Central memory CD4-positive, alpha-beta T cell (primary cell): Measurements from ENCODE around the gene PITPNB.

Experiments
- DNase-seq: peaks from one replicate; pipeline ENCODE4 v3.0.0; 2022

The PITPNB gene

DNA sequence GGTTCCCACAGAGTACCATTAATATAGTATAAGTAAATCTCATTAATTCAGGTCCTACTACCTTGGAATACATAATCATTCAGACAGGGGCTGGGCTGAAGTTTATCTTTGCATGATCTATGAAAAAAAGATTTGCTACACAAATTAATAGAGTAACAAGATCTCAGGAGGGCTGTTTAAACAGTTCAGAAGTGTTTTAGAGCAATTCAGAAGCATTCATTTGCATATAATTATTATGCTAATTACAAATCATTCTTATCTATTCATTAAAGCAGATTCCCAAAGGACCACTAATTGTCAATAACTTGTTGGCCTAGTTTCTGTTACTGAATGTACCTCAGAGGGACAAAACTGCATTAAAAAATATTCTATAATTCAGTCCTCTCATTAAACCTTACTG lies 40.5 kb downstream of the PITPNB start:
- no peak for DNase-seq

DNA sequence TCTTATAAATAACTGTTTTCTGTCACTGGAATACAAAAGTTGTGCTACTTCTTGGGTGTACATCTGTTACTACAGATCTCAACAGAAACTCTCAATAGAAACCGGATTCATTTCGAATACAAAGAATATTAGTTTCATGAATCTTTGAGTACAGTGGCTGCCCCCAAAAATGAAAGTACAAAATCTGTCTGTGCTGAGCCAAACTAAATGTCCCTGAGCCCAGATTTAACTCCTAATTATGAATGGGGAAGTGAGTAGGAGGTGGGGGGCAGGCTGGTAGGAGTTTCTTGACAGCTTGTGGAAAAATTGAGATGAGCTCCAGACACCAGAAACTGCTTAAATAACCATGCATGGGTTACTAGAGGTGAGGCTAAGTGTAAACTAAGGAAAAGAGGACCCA lies 41.6 kb downstream of the PITPNB start:
- DNase-seq: no peak

DNA sequence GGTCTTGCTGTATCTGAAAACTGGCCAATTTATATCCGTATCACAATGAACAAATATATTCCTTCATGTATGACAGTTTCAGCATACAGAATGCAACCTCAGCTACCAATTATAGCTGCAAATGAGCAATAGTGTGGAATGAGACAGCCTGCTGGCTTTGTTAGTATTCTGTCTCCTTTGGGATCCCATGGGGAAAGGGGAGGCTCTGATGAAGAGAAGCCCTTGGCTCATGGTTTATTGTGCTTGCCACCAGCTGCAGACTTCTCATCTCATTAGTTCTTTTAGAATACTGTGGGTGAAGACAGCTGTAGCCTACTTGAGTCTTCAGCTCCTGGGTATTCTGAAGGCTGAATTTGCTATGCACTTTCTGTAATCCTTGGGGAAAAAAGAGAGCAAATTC lies 42.4 kb downstream of the PITPNB start:
- no peak for DNase-seq

DNA sequence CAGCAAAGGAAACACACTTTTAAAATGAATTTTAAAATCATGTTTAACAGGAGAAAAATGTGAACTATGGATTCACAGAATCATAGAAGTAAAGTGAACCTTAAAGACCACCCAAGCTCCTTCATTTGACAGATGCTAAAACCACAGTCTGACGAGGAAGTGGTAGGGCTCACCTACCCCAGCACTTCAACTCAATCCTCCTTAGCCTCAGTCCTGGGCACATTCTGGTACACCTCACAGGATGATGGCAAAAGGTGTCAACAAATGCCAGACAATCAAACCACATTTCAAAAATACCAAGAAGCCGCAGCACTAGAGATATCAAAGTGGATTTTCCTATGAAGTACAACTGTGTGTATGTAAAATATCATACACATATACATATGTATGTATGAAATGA lies 43.1 kb downstream of the PITPNB start:
- peak; percentile 17 for DNase-seq

DNA sequence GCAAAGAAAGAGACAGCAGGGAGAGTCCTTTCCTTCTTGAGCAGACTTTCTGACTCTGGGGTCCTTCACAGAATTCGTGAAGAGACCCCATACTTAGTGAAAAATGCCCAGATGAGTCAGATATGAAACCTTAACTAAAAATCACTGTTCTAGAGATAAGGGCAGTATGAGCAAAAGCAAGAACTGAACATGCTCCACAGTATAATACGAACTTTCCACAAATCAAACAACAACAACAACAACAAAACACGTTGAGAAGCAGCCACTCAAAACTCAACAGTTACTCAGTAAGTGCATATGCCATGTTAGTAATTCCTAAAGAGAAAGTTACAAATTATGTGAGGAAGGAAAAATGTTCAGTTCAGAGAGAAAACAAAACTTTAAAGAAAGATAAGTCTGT lies 44.3 kb downstream of the PITPNB start:
- DNase-seq: no peak

DNA sequence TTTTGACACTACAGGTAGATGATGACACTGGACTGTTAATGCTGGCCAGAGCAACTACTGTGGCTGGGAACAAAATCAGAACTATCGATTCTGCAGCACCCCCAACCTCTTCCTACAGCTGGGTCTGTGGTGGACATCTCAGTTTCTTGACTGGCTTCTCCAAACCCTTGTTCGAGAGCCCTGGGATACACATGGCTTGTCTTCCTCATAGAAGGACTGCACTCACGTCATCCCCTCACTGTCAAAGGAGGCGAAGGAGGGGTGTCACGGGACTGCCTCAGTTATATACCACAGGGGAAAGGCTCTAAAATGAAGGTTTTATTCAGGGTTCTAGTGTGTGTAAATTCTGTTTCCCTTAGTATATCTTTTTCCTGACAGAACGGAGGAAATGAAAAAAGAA lies 44.9 kb downstream of the PITPNB start:
- no peak for DNase-seq

DNA sequence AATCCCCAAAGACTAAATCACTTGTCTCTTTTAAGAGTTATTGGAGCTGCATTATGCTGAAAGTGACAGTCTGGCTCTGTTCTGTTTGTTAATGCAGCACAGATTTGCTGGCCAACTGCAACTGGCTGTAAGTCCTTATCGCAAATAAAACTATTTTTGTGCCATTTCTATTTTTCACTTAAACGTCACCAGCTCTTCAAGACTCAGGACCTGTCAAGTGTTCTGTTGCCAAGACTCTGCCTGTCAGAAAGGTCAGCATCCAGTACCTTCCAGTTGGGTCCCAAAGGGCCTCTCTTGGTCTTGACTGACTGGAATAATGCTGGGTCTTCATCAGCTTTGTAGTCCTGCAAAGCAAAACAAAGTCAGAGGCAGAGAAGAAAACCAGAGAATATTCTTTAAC lies 45.6 kb downstream of the PITPNB start:
- DNase-seq: no peak

DNA sequence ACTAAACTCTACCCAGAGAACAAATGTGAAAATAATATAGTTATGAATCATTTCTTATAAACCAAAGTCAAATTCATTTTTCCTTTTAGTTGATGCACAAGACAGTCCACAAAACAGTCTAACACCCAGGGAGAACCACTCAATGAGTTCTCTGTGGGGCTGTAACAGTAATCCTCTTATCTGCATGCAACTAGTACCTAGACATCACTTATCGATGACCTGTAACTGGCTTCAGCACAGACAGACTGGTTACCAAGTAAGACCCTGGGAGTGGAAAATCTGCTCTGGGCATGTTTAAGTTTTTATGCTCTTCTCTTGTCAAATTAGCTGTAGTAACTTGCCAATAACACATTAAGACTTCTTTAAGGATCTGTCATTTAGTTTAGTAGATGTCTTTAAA lies 46.6 kb downstream of the PITPNB start:
- DNase-seq: no peak

DNA sequence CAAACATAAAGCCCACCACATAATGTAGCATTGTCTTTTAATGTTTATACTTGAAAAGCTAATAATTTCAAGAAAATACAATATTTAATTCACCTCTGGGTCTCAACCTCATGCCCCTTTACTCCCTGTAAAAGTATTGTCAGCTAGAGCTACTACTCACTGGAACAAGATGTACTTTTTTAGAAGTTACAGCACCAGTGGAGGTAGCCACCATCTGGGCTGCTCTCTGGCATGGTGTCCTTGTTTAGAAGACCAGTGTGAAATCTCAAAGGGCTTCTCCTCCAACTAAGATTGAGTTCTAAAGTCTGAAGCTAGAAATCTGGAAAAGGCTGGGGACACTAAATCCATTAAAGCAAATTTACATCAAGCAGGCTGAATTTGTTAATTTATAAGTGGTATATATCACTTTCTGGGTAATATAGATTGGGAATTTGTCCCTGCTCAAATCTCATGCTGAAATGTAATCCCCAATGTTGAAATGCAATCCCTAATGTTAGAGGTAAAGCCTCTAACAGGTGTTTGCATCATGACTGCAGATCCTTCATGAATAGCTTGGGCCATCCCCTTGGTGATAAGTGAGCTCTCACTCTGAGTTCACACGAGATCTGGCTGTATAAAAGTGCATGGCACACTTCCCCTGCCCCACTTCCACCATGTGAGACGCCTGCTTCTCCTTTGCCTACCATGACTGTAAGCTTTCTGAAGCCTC lies 47.6 kb downstream of the PITPNB start:
- DNase-seq: no peak

DNA sequence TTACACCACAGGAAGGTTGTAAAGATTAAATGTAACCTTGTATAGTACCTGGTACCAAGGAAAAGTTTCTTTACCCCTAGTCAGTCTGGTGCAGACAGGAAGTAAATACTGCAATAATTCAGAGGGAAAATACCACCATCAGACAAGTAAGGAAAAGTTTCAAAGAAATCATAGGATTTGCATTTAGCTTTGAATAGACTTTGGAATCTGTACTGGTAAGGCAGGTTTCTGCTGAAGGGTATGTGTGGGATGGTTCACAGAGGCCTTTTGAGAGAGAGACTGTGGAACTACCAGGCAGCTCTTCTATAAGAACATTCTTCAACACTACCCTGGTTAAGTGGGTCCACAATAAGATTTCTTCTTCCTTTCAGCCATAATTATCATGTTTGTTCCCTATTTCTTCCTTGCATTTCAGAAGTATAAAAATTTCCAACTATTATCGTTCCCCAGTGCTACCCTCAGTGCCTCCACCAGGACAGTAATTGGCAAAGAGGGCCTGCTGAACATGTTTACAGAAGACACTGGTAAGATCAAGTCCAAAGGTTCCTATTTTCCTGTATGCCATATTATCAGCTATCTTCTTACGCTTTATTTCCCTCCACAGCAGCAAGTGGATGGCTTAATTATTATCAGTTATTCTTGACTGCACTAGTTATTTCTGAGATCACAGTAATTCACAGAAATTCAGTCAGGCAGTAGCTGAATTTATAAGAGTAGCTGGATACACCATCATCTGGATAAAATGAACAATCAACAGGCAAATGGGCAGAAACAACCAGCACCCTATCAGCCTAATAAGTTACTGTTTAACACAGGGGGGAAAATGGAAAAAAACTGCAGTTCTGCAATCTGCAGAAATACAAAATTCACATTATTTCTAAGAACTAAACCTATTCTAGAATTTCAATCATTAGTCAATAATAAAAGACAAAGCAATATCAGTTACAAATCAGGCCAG lies 48.5 kb downstream of the PITPNB start:
- no peak for DNase-seq

DNA sequence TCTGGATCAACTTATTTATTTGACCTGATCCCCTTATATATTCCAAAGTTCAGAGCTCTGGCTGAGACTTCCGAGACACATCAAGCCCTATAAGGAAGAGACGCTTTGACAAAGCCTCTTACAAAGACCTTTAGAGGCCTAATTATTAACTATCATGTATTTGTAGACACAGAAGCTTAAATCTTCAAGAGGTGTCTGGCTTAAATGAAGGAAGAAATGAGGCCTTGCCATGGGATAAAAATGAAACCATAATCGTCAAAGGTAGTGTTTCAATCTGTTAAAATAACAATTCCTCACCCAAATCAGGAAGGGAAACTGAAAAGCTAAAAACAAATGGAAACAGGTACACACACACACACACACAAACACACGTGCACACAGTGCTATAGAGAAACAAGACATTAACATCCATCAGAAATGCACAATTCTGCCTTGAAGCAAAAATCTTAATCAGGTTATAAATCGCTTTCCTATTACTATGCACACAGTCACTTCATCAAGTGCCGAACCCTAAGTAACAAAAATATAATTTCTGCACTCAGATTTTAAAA lies 50.2 kb downstream of the PITPNB start:
- no peak for DNase-seq

DNA sequence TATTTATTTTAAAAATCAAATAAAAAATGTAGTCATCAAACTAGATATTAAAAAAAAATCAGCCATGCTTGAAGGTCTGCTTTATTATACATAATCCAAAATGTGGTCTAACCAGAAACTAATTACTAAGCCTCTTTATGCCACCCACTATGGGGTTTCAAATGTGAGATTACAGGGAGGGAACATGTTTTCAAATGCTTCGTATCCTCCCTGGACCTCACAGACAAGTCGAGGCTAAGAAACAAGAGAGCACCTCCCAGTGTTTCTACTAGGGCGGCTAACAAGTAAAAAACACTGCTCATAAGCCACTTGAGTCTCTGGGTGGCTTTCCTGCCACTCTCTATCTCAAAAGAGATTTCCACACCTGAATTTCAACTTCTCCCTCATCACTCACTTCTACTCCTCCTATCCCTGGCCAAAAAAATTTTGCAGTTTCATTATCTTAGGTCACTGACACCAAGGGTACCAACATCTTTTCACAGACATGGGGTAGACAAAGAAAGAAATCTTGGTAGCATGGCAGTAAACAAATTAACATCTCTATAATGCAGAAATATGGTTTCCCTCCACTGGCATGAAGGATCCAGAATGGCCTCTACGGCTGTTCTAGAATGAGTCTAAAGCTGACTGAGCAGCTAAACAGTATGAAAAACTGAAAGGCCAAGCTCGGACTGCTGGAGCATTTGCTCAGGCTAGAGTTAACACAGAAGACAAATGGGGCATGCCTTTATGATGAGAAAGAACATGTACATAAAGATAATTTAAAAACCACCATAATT lies 50.9 kb downstream of the PITPNB start:
- no peak for DNase-seq

DNA sequence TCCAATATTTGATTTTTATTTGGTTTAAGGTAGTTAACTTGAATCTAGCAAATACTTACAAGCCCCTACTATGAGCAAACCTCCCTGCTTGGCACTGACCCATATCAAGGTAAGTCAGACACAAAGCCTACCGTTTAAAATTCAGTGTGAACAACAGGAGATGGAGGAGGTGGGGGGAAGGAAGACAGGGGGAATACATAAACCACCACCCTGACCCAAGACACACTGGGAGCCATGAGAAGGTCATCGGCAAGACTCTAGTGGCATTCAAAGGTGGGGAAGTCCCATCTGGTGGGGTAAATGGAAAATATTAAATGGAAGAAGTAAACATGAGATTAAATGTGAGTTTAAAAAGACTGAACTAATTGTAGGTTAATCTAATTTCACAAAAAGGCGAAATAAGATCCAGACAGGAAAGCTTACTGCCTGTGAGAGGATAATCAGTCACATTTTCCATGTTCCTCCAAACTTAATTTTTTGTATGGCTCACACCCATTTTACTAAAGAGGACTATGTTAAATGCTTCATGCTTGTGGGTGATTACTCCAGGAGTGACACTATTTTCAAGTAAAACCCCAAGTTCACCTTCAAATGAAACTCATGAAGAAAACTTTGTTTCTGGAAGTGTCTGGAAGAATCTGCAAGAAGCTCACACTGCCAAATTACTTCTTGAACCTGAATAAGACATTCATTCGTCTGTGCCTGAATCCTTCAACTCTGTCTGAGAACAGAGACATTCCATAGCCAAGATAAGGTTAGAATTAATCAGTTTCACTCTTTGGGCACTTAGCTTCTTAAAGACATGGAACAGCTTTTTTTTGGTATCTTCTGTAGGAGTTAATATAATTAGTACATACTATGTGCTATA lies 51.7 kb downstream of the PITPNB start:
- DNase-seq: no peak

DNA sequence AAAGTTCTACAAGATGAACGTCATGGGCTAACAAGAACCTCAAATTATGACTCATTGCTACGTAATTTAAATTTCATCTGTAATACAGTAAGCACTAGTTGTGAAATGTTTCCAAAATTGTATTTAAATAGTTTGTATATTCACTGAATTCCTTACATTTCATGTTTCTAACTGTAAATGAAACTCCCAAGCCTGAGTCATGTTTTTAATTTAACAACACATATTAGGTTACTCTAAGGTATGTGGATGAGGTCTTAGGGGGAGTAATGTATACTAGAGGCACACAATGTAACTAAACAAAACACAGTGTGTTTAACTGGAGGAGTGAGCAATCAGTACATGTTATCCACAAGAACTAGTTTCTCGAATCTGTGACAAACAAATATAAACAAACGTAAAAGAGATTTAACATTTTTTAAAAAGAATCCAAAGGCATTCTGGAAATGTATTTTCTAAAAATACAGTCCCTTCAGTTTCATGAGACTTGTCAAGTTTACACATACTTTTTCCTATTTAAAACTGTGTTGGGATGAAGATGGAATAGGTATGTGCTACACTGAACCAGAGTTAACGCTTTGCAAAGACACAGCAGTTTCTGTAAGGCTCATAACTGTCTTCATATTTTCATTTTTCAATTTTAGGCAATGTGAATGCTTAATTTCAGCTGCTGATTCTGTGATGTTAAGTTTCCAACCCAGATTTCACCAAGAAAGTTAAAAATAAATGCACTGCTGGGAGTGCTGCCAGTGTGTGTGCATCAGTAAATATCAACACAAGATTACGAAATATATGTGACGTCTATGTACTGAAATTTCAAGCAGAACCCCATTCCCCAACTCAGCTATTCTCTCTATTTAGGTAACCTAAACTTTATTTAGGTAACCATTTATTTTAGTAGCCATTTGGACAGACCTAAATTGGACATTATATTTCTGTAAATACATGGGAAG lies 52.6 kb downstream of the PITPNB start:
- no peak for DNase-seq

DNA sequence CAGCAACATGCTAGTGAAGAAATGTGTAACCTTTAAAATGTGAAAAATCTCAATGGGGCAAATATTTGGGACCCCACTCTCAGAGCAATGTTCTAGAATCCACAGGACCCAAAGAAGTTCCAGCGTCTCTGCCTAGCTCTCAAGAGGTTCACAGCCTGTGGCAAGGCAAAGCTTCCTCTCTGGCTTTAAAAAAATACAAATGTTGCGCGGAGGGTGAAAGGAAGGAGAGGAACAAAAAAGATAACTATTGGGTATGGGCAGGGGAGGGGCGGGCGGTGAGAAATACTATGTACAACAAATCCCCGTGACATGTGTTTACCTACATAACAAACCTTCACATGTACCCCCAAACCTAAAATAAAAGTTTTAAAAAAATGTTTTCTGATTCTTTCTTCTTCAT lies 53.6 kb downstream of the PITPNB start:
- no peak for DNase-seq

DNA sequence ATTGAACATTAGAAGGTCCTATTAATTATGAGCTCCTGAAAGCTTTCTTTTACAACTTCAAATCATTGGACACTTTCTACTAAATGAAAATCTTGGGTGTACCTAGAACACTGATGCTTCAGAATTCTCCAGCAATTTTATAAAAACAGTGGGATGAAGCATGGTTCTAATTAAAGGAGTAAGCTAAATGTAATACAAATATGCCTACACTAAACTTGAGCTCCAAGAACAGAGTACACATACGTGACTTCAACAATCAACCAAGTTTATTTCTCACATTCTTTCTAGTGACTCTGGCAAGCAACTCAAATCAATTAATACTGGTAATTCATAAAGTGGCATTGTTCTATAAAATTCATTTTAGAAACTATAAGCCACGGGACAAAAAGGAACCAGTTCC lies 55.5 kb downstream of the PITPNB start:
- no peak for DNase-seq

DNA sequence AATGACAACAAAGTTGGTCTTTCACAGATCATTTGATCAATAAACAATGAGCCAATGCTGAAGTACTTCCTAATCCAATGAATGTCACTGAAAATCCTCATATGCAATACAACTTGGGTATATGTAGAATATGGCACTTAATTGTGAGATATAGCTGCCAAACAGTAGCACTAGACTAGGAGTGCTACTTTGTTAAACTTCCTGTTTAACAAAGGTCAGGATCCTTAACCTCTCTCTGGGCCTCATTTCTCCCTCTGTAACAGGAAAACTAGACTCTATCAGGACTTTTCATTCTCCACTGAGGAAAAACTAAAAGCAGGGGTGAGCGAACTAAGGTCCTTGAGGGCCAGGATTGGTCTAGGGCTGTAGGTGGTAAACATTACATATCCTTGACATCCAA lies 56.1 kb downstream of the PITPNB start:
- no peak for DNase-seq

DNA sequence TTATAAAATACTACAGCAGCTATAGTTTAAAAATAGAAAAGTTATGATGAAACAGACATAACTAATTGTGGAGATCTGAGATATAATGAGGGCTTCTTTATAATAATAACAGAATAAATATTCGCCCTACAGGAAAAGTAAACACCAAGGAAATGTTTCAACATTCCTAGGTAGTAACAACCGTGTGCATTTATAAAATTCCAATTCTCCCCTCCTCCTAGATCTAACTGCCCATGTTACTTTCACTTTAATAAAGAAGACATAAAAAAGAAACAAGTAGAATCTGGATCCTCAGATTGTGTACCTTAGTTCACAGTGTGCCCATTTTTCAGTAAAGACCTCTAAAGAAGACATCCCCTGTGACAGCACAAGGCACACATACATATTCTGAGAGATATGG lies 59.7 kb downstream of the PITPNB start:
- no peak for DNase-seq

DNA sequence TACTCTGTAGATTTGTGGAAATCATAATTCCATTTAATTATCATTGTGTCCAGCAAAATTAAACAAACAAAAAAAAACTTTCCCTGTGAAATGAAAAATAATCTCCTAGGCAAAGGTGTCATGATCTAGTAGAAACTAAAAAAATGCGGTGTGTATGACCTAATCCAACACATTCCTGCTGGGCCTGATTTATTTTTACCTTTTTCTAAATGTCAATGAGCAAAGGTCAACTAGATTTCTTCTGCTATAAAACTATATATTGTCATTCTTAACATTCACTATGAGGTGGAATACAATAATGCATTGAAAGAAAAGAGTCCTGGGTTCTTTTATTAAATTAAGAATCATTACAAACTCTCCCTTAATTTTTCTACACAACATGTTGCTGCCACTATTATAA lies 60.4 kb downstream of the PITPNB start:
- DNase-seq: no peak

DNA sequence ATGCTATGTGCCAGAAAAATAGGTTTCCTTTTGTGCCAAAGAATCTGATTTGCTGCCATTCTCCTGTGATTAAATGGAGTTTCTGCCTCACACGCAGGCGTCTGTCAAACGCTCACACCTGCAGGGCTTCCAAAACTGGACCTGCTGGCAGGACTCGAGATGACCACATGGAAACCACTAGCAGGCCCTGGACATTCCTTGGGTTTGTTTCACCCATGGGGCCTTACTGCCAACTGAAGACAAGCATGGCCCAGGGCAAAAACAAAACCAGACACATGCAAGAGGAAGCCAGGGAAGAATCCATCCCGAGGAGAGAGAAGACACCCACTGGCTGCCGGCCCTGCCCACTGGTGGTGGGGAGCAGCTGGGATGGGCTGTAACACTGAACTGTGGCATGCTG lies 61.6 kb downstream of the PITPNB start:
- no peak for DNase-seq

DNA sequence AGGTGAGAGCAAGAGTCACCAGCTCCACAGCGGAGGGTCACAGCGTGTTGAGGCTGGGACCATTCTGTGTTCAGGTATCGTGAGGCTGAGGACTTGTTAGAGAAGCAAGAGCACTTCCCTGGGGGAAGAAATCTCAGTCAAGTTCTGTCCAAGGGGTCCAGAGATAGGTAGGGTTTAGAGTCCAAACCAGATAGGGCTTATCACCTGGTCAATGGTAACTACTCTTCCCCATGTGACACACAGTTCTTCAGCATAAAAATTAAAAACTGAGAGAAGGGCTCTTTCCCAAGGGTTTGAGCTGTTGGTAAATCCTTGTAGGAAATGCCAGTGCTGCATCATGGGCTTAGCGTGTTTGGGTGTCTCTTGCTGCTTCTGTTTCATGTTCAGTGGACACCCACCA lies 62.7 kb downstream of the PITPNB start:
- no peak for DNase-seq
